GM10266 (cell line): ENCODE data around the gene CROCC.

ENCODE experiments used
- DNase-seq: peaks from one replicate; pipeline ENCODE4 v3.0.0; 2012; ENCODE audit errors: extremely low spot score
- TF ChIP-seq, protein P1 (sequence below): IDR thresholded peaks from 2 replicates; pipeline ENCODE4 v1.5.1; 2012; ENCODE audit warnings: mild to moderate bottlenecking, low read depth; ENCODE audit not compliant: control insufficient read depth, insufficient read depth; ENCODE audit errors: missing control alignments

Gene CROCC

DNA sequence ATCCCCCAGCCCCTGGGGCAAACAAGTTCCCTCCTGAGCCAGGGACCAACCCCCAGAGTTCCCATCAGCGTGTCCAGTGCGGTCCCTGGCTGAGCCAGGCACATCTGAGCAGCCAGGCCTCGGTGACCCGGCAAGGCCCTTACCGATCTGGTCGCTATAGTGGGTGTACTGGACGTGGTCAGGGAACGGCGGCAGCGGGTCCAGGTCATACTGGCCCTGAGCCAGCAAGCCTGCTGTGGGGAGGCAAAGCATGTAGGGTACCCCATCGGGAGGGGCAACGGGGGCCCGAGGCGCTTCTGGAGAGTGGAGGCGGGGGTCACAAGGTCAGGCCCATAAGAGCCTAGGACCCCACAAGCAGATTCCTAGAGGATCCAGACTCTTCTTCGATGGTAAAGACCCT lies 55.2 kb downstream of the CROCC start:
- no peak for DNase-seq
- TF ChIP-seq, protein P1, sequence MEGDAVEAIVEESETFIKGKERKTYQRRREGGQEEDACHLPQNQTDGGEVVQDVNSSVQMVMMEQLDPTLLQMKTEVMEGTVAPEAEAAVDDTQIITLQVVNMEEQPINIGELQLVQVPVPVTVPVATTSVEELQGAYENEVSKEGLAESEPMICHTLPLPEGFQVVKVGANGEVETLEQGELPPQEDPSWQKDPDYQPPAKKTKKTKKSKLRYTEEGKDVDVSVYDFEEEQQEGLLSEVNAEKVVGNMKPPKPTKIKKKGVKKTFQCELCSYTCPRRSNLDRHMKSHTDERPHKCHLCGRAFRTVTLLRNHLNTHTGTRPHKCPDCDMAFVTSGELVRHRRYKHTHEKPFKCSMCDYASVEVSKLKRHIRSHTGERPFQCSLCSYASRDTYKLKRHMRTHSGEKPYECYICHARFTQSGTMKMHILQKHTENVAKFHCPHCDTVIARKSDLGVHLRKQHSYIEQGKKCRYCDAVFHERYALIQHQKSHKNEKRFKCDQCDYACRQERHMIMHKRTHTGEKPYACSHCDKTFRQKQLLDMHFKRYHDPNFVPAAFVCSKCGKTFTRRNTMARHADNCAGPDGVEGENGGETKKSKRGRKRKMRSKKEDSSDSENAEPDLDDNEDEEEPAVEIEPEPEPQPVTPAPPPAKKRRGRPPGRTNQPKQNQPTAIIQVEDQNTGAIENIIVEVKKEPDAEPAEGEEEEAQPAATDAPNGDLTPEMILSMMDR: no peak

DNA sequence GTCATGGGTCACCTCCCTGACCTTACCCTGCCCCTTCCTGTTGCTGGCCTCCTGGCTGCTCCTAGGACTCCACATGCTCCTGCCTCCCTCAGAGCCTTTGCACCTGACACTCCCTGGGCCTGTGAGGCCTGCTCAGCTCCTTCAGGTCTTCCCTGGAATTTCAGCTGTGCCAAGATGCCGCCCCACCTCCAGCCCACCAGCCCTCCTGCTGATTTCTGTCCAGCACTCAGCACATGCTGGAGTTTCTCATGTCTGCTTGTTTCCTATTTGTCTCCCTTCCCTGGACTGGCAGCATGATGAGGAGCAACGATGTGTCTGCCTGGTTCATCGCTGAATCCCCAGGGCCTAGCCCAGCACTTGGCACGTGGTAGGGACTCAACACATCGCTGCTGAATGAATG lies 55.6 kb downstream of the CROCC start:
- TF ChIP-seq, protein P1: no peak
- no peak for DNase-seq

DNA sequence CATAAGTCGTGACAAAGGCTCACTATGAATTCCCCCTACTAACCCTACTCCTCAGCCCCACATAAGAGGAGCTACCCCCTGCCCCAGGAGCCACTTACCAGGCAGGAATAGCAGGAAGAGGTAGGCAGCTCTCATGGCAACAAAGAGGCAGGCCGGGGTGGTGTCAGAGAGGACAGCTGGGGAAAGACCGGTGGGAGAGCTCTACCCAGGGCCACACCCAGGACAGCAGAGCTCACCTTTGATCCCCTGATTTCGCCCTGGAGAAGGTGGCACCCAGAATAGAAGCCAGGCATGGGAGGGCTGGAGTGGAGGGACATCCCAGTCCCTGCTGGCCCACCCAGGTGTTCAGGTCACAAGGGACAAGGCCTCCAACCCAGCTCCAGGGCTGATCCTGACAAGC lies 56.4 kb downstream of the CROCC start:
- TF ChIP-seq, protein P1: no peak

DNA sequence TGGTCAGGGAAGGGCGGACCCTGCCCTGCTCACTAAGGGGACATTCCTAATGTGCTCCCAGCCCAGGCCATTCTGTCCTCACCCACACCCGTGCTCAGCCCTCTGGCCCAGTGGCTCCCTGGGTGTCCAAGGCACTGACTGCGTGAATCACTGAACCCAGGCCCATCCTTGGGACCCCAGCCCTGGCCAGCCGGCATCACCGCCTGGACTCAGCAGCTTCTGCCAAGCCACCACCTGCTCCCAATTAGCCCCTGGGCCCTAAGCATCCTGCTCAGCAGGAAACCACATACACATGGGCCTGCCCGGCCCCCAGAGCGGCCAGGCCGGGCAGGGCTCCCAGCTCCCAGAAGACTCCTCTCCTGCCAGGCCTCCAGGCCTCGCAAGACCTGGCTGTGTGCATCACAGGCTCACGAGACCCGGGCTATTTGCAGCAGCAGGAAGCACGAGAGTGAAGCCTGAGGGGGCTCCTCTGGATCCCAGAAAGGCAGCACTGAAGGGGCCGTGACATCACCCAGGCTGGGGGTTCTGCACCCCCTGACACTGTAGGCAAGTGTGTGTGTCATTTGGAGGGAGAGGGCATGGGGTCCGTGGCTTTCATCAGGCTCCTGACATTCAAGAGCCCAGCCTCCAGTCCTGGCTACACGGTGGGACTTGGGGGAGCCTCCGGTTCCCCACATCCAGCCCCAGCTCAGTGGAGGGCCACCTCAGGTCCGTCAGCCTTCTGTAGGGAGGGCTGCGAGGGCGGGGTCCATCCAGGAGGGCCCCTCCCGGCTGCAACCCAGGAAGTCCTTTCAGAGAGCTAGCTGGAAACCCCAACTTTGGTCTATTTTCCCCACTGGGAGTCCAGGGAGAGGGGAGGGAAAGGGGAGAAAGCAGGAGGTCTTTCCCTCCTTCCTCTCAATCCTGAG lies 57.1 kb downstream of the CROCC start:
- no peak for DNase-seq
- TF ChIP-seq, protein P1: no peak

More for the DNA sequence above, 56.4 kb downstream of the CROCC start:
- no peak for DNase-seq

DNA sequence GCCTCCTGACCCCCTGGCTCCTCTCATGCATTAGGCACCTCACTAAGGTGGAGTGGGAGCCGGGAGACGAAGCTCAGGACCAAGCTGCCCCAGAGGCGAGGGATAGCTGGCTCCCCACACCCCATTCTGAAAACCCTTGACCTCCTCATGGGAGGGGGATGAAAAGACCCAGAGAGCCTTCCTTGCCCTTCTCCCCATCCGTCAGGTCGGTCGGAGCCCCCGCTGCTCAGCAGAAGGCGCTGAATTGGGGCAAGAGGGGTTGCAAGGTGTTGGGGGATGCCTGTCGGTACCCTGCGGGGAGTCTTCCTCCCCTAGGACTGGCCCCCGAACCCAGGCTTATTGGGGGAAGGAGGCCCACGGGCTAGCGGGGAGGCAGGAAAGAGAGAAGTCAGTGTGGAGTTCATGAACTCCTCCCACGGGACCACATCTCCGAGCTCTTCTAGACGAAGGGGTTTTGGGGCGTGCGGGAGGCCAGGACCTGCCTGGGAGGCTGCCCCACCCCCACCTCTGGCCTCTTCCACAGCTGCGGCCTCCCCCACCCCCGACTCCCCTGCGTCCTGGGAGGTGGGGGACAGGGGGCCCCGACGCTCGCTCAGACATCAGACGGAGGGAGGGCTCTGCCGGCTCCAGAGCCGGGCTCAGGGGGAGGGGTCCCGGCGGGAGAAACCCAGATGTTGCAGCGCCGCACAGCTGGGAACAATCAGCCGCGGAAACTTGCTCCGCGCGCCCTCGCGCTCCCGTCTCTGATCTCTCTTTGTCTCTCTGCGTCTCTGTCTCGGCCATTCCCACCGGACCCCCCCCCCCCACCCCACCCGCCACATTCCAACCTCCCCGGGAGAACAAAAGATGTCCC lies 58.0 kb downstream of the CROCC start:
- TF ChIP-seq, protein P1: no peak
- DNase-seq: no peak

DNA sequence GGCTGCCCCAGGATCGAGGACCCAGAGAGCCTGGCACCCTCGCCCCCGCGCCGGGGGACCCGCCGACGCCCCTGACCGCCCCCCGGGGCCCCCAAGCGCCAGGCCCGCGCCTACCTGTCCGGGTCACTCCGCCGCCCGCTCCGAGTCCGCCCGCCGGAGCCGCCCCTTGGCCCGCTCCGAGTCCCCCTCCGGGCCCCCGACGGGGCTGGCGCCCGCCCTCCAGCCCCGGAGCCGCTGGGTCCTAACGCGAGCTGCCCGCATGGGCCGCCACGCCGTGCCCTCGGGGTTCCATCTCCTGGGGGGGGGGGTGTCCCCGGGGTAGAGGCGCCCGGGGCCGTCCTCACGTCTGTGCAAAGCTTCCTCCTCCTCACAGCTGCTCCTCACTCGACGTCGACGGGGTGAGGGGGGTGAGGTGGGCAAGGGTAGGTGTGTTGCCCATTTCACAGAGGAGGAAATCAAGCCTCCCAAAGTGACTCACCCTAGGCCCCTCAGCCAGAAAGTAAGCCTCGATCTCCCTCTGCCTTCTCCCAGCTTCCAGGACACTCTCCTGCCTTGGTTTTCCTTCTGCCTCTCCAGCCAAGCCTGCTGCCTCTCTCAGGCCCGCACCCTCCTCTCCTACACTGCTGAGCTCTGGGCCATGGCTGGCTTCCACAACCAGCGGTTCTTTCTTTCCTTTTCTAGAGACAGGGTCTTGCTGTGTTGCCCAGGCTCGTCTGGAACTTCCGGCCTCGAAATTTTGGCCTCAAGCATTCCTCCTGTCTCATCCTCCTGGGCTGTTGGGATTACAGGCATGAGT lies 58.9 kb downstream of the CROCC start, which contains the start of gene MFAP2:
MFAP2 (minus strand) TSS at position 148 of the 796 bp plus-strand sequence. CDS start 2,347 bp downstream, outside the sequence.
- no peak for DNase-seq
- TF ChIP-seq, protein P1: no peak
